IMR-90 (cell line): ENCODE results near the gene PHC2. TPM values are rescaled to one million over a fixed set of nuclear protein-coding genes. Genes with fewer than 3 reads are reported as not detected.

Experiments
- ATAC-seq: fragments of 200-7000 bp; cut with Tn5 transposase; 2 replicates; pipeline ENCODE4 v1.9.1; 2020; ENCODE audit warnings: low read depth, mild to moderate bottlenecking, moderate library complexity
- BruUV-seq: library from RNA; stranded (reverse); fragments of 400-500 nt; replicated peaks from 2 replicates; lab custom pipeline; 2021; lab: Mats Ljungman, UMichigan
- CTCF ChIA-PET: fragments of 300-600 bp; formaldehyde crosslinking; extraction: SDS; loops from one replicate; lab custom pipeline; 2021; ENCODE audit warnings: antibody characterized with exemption; lab: Yijun Ruan, JAX
- POLR2A ChIA-PET: fragments of 300-600 bp; sonication (Branson Sonifier 250); formaldehyde crosslinking; loops from one replicate; lab custom pipeline; 2022; ENCODE audit warnings: antibody characterized with exemption; ENCODE audit not compliant: unreplicated experiment; lab: Charles Lee
- DNase-seq: peaks from one replicate; pipeline ENCODE4 v3.0.0; 2013
- H2AFZ ChIP-seq: replicated peaks from 2 replicates; pipeline ENCODE3; 2013; ENCODE audit warnings: low read length, mild to moderate bottlenecking; ENCODE audit not compliant: poor library complexity
- H2AK5ac ChIP-seq: 2 replicates; pipeline ENCODE4 v1.6.1; 2013; ENCODE audit warnings: low read depth, low read length, inconsistent platforms
- H2AK9ac ChIP-seq: replicated peaks from 2 replicates; pipeline ENCODE3; 2013; ENCODE audit warnings: mild to moderate bottlenecking, low read depth, low read length, moderate library complexity; ENCODE audit not compliant: poor library complexity
- H2BK120ac ChIP-seq: 2 replicates; pipeline ENCODE4 v1.6.1; 2013; ENCODE audit warnings: low read depth, low read length, inconsistent platforms
- H2BK15ac ChIP-seq: 3 replicates; pipeline ENCODE4 v1.6.1; 2013; ENCODE audit warnings: low read depth, low read length, inconsistent platforms
- H2BK20ac ChIP-seq: 2 replicates; pipeline ENCODE4 v1.6.1; 2013; ENCODE audit warnings: low read depth, mild to moderate bottlenecking, inconsistent platforms, low read length, moderate library complexity
- H2BK5ac ChIP-seq: 2 replicates; pipeline ENCODE4 v1.6.1; 2013; ENCODE audit warnings: mild to moderate bottlenecking, low read depth, low read length, inconsistent platforms; ENCODE audit not compliant: poor library complexity, severe bottlenecking
- H3K14ac ChIP-seq: replicated peaks from 2 replicates; pipeline ENCODE4 v1.6.1; 2013; ENCODE audit warnings: low read depth, low read length, inconsistent platforms
- H3K18ac ChIP-seq: 2 replicates; pipeline ENCODE4 v1.6.1; 2013; ENCODE audit warnings: low read depth, low read length, control low read depth
- H3K23ac ChIP-seq: 2 replicates; pipeline ENCODE4 v1.6.1; 2013; ENCODE audit warnings: low read depth, low read length, inconsistent platforms
- H3K27ac ChIP-seq: 2 replicates; pipeline ENCODE4 v1.5.1; 2013; ENCODE audit warnings: mild to moderate bottlenecking, control low read depth, low read length; ENCODE audit not compliant: insufficient read depth
- H3K27me3 ChIP-seq: 2 replicates; pipeline ENCODE4 v1.6.1; 2013; ENCODE audit warnings: low read length; ENCODE audit not compliant: control insufficient read depth, insufficient read depth
- H3K36me3 ChIP-seq: 2 replicates; pipeline ENCODE4 v1.6.1; 2013; ENCODE audit warnings: low read length, mixed read lengths; ENCODE audit not compliant: control insufficient read depth, insufficient read depth
- H3K4ac ChIP-seq: 2 replicates; pipeline ENCODE4 v1.6.1; 2013; ENCODE audit warnings: low read depth, low read length, inconsistent platforms
- H3K4me1 ChIP-seq: 2 replicates; pipeline ENCODE4 v1.6.1; 2013; ENCODE audit warnings: low read length, mixed read lengths; ENCODE audit not compliant: control insufficient read depth, insufficient read depth
- H3K4me2 ChIP-seq: 2 replicates; pipeline ENCODE4 v1.6.1; 2013; ENCODE audit warnings: low read depth, mild to moderate bottlenecking, control low read depth, low read length, moderate library complexity
- H3K4me3 ChIP-seq: 2 replicates; pipeline ENCODE4 v1.5.1; 2013; ENCODE audit warnings: low read depth, mild to moderate bottlenecking, control low read depth, low read length, moderate library complexity; ENCODE audit not compliant: insufficient read depth
- H3K56ac ChIP-seq: 2 replicates; pipeline ENCODE4 v1.6.1; 2013; ENCODE audit warnings: low read length, inconsistent platforms; ENCODE audit not compliant: insufficient read depth; ENCODE audit errors: extremely low read depth
- H3K79me1 ChIP-seq, 2 experiments: 2 replicates each; pipeline ENCODE4 v1.6.1; 2013; ENCODE audit warnings: low read length in 2 of 2, inconsistent platforms in 1 of 2, low read depth in 1 of 2
- H3K9ac ChIP-seq: 2 replicates; pipeline ENCODE4 v1.6.1; 2013; ENCODE audit warnings: low read depth, low read length, control low read depth
- H3K9me1 ChIP-seq: 2 replicates; pipeline ENCODE4 v1.6.1; 2013; ENCODE audit warnings: low read length, inconsistent platforms; ENCODE audit not compliant: insufficient read depth
- H3K9me3 ChIP-seq: 2 replicates; pipeline ENCODE4 v1.6.1; 2013; ENCODE audit warnings: low read length; ENCODE audit not compliant: control insufficient read depth, insufficient read depth
- H4K20me1 ChIP-seq: 2 replicates; pipeline ENCODE4 v1.6.1; 2013; ENCODE audit warnings: low read length, inconsistent platforms; ENCODE audit not compliant: insufficient read depth
- H4K5ac ChIP-seq: 2 replicates; pipeline ENCODE4 v1.6.1; 2013; ENCODE audit warnings: mild to moderate bottlenecking, low read depth, low read length, control low read depth
- H4K8ac ChIP-seq, 2 experiments: 2 replicates each; pipeline ENCODE4 v1.6.1; 2013; ENCODE audit warnings: low read depth in 2 of 2, low read length in 2 of 2, control low read depth in 1 of 2, inconsistent platforms in 1 of 2
- H4K91ac ChIP-seq: 2 replicates; pipeline ENCODE4 v1.6.1; 2013; ENCODE audit warnings: low read depth, low read length, inconsistent platforms; ENCODE audit not compliant: insufficient read depth
- BHLHE40 ChIP-seq: fragments of 150-350 bp; IDR thresholded peaks from 2 replicates; pipeline ENCODE4 v1.6.1; 2016; ENCODE audit warnings: mild to moderate bottlenecking, low read depth, low read length
- CEBPB ChIP-seq: IDR thresholded peaks from 2 replicates; pipeline ENCODE4 v1.6.1; 2012; ENCODE audit warnings: low read depth, low read length, improper control_type of control experiment
- CHD1 ChIP-seq: IDR thresholded peaks from 2 replicates; pipeline ENCODE4 v1.6.1; 2012; ENCODE audit warnings: low read depth, low read length, improper control_type of control experiment
- ELK1 ChIP-seq: fragments of 150-350 bp; IDR thresholded peaks from 2 replicates; pipeline ENCODE4 v1.6.1; 2016; ENCODE audit warnings: low read depth, mild to moderate bottlenecking, low read length, moderate library complexity, borderline replicate concordance
- FOS ChIP-seq: fragments of 150-350 bp; IDR thresholded peaks from 2 replicates; pipeline ENCODE4 v1.6.1; 2016; ENCODE audit warnings: low read depth, low read length
- MXI1 ChIP-seq: IDR thresholded peaks from 2 replicates; pipeline ENCODE4 v1.6.1; 2012; ENCODE audit warnings: low read depth, mild to moderate bottlenecking, low read length, moderate library complexity, borderline replicate concordance
- NFE2L2 ChIP-seq: fragments of 150-350 bp; IDR thresholded peaks from 2 replicates; pipeline ENCODE4 v1.6.1; 2016; ENCODE audit warnings: low read depth, mild to moderate bottlenecking, low read length
- POLR2A ChIP-seq: IDR thresholded peaks from 2 replicates; pipeline ENCODE4 v1.6.1; 2012; ENCODE audit warnings: mild to moderate bottlenecking, low read depth, low read length
- RCOR1 ChIP-seq: IDR thresholded peaks from 2 replicates; pipeline ENCODE4 v1.6.1; 2012; ENCODE audit warnings: mild to moderate bottlenecking, low read length, improper control_type of control experiment; ENCODE audit not compliant: insufficient replicate concordance
- RFX5 ChIP-seq: IDR thresholded peaks from 2 replicates; pipeline ENCODE4 v1.8.0; 2012; ENCODE audit warnings: low read depth, mild to moderate bottlenecking, low read length, moderate library complexity
- SMC3 ChIP-seq: fragments of 150-350 bp; IDR thresholded peaks from 2 replicates; pipeline ENCODE4 v1.6.1; 2016; ENCODE audit warnings: low read depth, mild to moderate bottlenecking, antibody characterized with exemption, low read length, moderate library complexity
- WGBS, 2 experiments: methylation state at CpG; one replicate each; pipeline versions ENCODE4 v1.1.5 to v1.1.7; 2013; ENCODE audit warnings: missing lambda C conversion rate in 2 of 2; ENCODE audit not compliant: insufficient read length in 1 of 2; ENCODE audit errors: extremely low coverage in 2 of 2; 5-methylcytosine and 5-hydroxymethylcytosine counted together
- dilution Hi-C: fragments of 300-500 bp; cut with HindIII; formaldehyde crosslinking; loops from one replicate; pipeline ENCODE4 v1.14.3; 2018; ENCODE audit warnings: low sequenced_read_pairs; ENCODE audit not compliant: unreplicated experiment
- in situ Hi-C: fragments of 300-500 bp; cut with MboI; formaldehyde crosslinking; loops from 3 replicates; pipeline ENCODE4 v1.14.3; 2019; ENCODE audit warnings: low sequenced_read_pairs, inconsistent platforms, mixed read lengths
- intact Hi-C: fragments of 100-400 bp; cut with micrococcal nuclease; formaldehyde crosslinking; loops from 2 replicates; pipeline ENCODE4 v1.10.0; 2022
- polyA plus RNA-seq, 3 experiments: library from polyadenylated mRNA; depleted of rRNA; stranded (reverse); fragments of >200 nt; gene quantifications; 2 replicates each; pipeline ENCODE4 v1.2.3, GENCODE V29; 2012; ENCODE audit warnings: low replicate concordance in 1 of 3
- total RNA-seq: library from RNA; depleted of rRNA; stranded (reverse); fragments of >200 nt; gene quantifications from 2 replicates; pipeline ENCODE4 v1.2.3, GENCODE V29; 2012
- TF ChIP-seq, protein P1 (sequence below): conservative IDR thresholded peaks from 2 replicates; pipeline ENCODE4 v1.5.1; 2012; ENCODE audit warnings: mild to moderate bottlenecking, low read depth, low read length, improper control_type of control experiment

Gene PHC2
- total and polyA plus RNA-seq, 2 of the 4 experiments (the other 2 are of a cell fraction) = 46.4 to 98.1 TPM

DNA sequence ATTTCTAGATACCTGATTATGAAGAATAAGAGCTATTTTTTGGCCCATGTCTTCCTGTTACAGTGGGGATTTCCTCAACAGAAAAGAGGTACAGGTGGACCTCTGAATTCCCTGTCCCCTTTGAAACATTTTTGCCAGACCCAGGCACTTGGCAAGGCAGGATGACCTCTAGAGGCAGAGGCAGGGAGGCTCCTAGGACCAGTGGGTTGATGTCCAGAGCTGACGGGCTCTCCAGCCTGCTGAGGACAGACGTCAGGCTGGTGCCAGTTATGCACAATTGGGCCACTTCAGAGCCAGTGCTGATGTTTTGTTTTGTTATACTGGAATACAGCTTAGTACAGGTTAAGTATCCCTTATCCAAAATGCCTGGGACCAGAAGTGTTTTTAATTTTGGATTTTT lies 91.5 kb downstream of the PHC2 start:
- Histone ChIP-seq H3K23ac (peak overlapping the region; percentile 85; the same call in 1 of the 2 replicates), H2AK9ac (no peak overlapping the region), H3K4ac (peak overlapping the region; percentile 68), H2BK120ac (no peak overlapping the region), H3K14ac (peak overlapping the region; percentile 67), H2BK15ac (0 out of 3 replicates have a peak overlapping the region, but pooled peaks have one; percentile 16), H3K79me1 (peaks cover 0 to 57% of the 10 kb centered on the region in 2 experiments; a peak in 2 of 4 replicates), H2AK5ac (peak overlapping the region; percentile 59), H3K36me3 (peaks cover 26% of the 10 kb centered on the region), H2BK20ac (peak overlapping the region; percentile 27; the same call in 1 of the 2 replicates), H3K18ac (peak overlapping the region; percentile 40), H3K4me3 (no peak overlapping the region), H3K27ac (peak overlapping the region; percentile 84), H2AFZ (no peak overlapping the region), H3K9ac (peak overlapping the region; percentile 2), H3K4me2 (peak overlapping the region; percentile 25), H2BK5ac (peak overlapping the region; percentile 73), H3K4me1 (peaks cover 53% of the 10 kb centered on the region), H3K9me3 (no peaks in the 10 kb centered on the region), H4K91ac (no peak overlapping the region; the same call in 1 of the 2 replicates), H4K5ac (0 out of 2 replicates have a peak overlapping the region, but pooled peaks have one; percentile 10), H3K27me3 (no peaks in the 10 kb centered on the region), H3K56ac (peak overlapping the region; percentile 28; the same call in 1 of the 2 replicates), H3K9me1 (peaks cover 39% of the 10 kb centered on the region), H4K8ac (peak overlapping the region; percentile 5 to 45; a peak in 2 of 4 replicates), H4K20me1 (peaks cover 95% of the 10 kb centered on the region)
- intact Hi-C loops = no loop called here
- TF ChIP-seq MXI1 (no peak), POLR2A (no peak), RCOR1 (no peak), ELK1 (no peak), BHLHE40 (no peak), NFE2L2 (no peak), SMC3 (no peak), RFX5 (no peak), CHD1 (no peak), CEBPB (no peak), FOS (no peak)
- TF ChIP-seq, protein P1, sequence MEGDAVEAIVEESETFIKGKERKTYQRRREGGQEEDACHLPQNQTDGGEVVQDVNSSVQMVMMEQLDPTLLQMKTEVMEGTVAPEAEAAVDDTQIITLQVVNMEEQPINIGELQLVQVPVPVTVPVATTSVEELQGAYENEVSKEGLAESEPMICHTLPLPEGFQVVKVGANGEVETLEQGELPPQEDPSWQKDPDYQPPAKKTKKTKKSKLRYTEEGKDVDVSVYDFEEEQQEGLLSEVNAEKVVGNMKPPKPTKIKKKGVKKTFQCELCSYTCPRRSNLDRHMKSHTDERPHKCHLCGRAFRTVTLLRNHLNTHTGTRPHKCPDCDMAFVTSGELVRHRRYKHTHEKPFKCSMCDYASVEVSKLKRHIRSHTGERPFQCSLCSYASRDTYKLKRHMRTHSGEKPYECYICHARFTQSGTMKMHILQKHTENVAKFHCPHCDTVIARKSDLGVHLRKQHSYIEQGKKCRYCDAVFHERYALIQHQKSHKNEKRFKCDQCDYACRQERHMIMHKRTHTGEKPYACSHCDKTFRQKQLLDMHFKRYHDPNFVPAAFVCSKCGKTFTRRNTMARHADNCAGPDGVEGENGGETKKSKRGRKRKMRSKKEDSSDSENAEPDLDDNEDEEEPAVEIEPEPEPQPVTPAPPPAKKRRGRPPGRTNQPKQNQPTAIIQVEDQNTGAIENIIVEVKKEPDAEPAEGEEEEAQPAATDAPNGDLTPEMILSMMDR = no peak
- dilution Hi-C loops = no loop called here
- CTCF ChIA-PET = interaction anchor here (0.6 to 1.4 kb wide), 5 partner anchors 12 to 251 kb away, joined by 3 to 5 read pairs (median 3); partner anchors contain the start of gene A3GALT2
- DNase-seq (no peak), ATAC-seq (no peak)
- no TSS peak for BruUV-seq
- POLR2A ChIA-PET = interaction anchor here (0.9 kb wide), 1 partner anchor 117 kb away, joined by 3 read pairs; no protein-coding TSS in a partner anchor
- WGBS, 2 experiments = 60% methylated on average over 1 of the region's 2 CpGs; no CpG with 5 or more reads in 1 of the 2 experiments
- in situ Hi-C loops = no loop called here
